A673 (cell line): ENCODE data around the gene ADPRS. TPM values are rescaled to one million over a fixed set of nuclear protein-coding genes. Genes with fewer than 3 reads are reported as not detected.

ENCODE experiments used
- BruUV-seq: library from RNA; stranded (reverse); fragments of 400-500 nt; replicated peaks from 2 replicates; lab custom pipeline; 2021; lab: Mats Ljungman, UMichigan
- CTCF ChIA-PET: fragments of 300-600 bp; sonication (Branson Sonifier 250); formaldehyde crosslinking; loops from one replicate; lab custom pipeline; 2022; ENCODE audit warnings: antibody characterized with exemption; lab: Charles Lee
- POLR2A ChIA-PET: fragments of 300-600 bp; sonication (Branson Sonifier 250); formaldehyde crosslinking; loops from one replicate; lab custom pipeline; 2022; ENCODE audit warnings: antibody characterized with exemption; ENCODE audit not compliant: low non-redundant PET; lab: Charles Lee
- DNase-seq: peaks from one replicate; pipeline ENCODE4 v3.0.0-alpha.2; 2015; ENCODE audit warnings: low spot score
- H3K27ac ChIP-seq: fragments of 200-600 bp; sonication (generic); 2 replicates; pipeline ENCODE4 v1.5.1; 2016; ENCODE audit warnings: mixed run types, low read depth, mild to moderate bottlenecking, mixed read lengths, antibody characterized with exemption, low read length; ENCODE audit not compliant: poor library complexity, severe bottlenecking
- H3K27me3 ChIP-seq: fragments of 200-600 bp; sonication (generic); replicated peaks from 2 replicates; pipeline ENCODE4 v1.6.1; 2017; ENCODE audit warnings: mixed run types, low read depth, mild to moderate bottlenecking, mixed read lengths, antibody characterized with exemption, low read length; ENCODE audit not compliant: insufficient read depth, poor library complexity
- H3K36me3 ChIP-seq: fragments of 200-600 bp; sonication (generic); 2 replicates; pipeline ENCODE4 v1.6.1; 2016; ENCODE audit warnings: mixed run types, mild to moderate bottlenecking, mixed read lengths, antibody characterized with exemption, low read length; ENCODE audit not compliant: insufficient read depth, poor library complexity, severe bottlenecking
- H3K4me1 ChIP-seq: fragments of 200-600 bp; sonication (generic); 2 replicates; pipeline ENCODE4 v1.6.1; 2017; ENCODE audit warnings: mixed run types, mild to moderate bottlenecking, mixed read lengths, antibody characterized with exemption, low read length; ENCODE audit not compliant: insufficient read depth, poor library complexity, severe bottlenecking
- H3K4me3 ChIP-seq: fragments of 200-600 bp; sonication (generic); 2 replicates; pipeline ENCODE4 v1.5.1; 2016; ENCODE audit warnings: low read depth, mixed run types, mild to moderate bottlenecking, mixed read lengths, low read length; ENCODE audit not compliant: poor library complexity, severe bottlenecking
- H3K9me3 ChIP-seq: fragments of 200-600 bp; sonication (generic); 2 replicates; pipeline ENCODE4 v1.6.1; 2016; ENCODE audit warnings: mixed run types, low read depth, mild to moderate bottlenecking, mixed read lengths, antibody characterized with exemption, low read length; ENCODE audit not compliant: poor library complexity, severe bottlenecking
- EZH2 ChIP-seq: fragments of 200-600 bp; sonication (generic); IDR thresholded peaks from 2 replicates; pipeline ENCODE4 v1.6.1; 2017; ENCODE audit warnings: borderline replicate concordance, low read depth, mild to moderate bottlenecking, mixed read lengths, antibody characterized with exemption, low read length; ENCODE audit not compliant: poor library complexity, severe bottlenecking
- intact Hi-C: fragments of 100-400 bp; cut with micrococcal nuclease; formaldehyde crosslinking; loops from one replicate; pipeline ENCODE4 v1.10.0; 2022; ENCODE audit not compliant: unreplicated experiment
- total RNA-seq: library from RNA; stranded (reverse); gene quantifications from 2 replicates; pipeline ENCODE4 v1.2.3, GENCODE V29; 2021
- TF ChIP-seq, protein P1 (sequence below): fragments of 300-800, 200-600 bp; sonication (generic); conservative IDR thresholded peaks from 2 replicates; pipeline ENCODE4 v1.5.1; 2017; ENCODE audit warnings: low read depth, mild to moderate bottlenecking, antibody characterized with exemption, low read length, moderate library complexity, mixed read lengths

The ADPRS gene
- total RNA-seq, 1 experiment from 2014 or later, result 34.2 TPM

DNA sequence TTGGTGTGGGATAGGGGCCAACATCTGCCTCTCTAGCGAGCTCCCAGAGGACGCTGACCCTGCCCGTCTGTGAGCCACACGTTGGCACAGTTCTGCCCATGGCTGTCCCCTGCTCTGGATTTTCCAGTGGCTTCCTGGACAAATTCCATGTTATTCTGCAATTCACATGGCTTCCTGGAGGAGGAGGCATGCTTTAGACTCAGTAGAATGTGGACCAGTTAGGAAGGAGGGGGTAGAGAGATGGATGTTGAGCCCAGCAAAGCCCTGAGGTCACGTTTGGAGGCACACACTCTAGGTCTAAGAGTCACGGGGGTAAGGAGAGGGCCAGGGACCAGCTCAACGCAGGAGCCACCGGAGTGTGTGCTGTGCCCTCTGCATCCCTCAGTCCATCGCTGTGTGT is 24.1 kb downstream of the ADPRS start:
- no peak for DNase-seq
- H3K27me3 ChIP-seq, result no peaks in the 10 kb centered on the region
- no peaks in the 10 kb centered on the region for H3K4me1 ChIP-seq
- CTCF ChIA-PET, result no interaction called here
- intact Hi-C loops, result no loop called here
- H3K27ac ChIP-seq, result no peak overlapping the region
- POLR2A ChIA-PET, result no interaction called here
- H3K9me3 ChIP-seq, result no peaks in the 10 kb centered on the region
- H3K4me3 ChIP-seq, result no peak overlapping the region
- TF ChIP-seq, protein P1, sequence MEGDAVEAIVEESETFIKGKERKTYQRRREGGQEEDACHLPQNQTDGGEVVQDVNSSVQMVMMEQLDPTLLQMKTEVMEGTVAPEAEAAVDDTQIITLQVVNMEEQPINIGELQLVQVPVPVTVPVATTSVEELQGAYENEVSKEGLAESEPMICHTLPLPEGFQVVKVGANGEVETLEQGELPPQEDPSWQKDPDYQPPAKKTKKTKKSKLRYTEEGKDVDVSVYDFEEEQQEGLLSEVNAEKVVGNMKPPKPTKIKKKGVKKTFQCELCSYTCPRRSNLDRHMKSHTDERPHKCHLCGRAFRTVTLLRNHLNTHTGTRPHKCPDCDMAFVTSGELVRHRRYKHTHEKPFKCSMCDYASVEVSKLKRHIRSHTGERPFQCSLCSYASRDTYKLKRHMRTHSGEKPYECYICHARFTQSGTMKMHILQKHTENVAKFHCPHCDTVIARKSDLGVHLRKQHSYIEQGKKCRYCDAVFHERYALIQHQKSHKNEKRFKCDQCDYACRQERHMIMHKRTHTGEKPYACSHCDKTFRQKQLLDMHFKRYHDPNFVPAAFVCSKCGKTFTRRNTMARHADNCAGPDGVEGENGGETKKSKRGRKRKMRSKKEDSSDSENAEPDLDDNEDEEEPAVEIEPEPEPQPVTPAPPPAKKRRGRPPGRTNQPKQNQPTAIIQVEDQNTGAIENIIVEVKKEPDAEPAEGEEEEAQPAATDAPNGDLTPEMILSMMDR, result no peak
- no peak for TF ChIP-seq EZH2
- no TSS peak for BruUV-seq
- no peaks in the 10 kb centered on the region for H3K36me3 ChIP-seq

DNA sequence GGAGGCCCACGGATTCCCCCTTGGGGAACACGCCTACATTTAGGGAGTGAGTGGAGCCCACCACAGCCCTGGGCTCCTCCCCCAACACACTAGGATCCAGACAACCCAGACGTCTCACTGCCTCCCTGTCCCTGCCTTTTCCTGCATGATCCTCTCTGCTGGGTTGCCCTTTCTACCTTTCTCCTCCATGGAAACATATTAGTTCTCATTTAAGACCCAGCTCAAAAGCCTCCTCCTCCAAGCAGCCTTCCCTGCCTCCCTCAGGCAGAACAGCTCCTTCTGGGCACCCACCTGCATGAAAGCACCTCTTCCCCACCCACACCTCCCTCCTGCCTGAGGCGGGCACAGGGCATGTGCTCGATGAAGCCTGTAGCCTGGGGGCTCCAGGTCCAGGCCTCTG is 25.7 kb downstream of the ADPRS start:
- H3K4me1 ChIP-seq, result no peaks in the 10 kb centered on the region
- H3K4me3 ChIP-seq, result no peak overlapping the region
- BruUV-seq, result no TSS peak
- ChIA-PET CTCF (no interaction called here), POLR2A (no interaction called here)
- no peak overlapping the region for H3K27ac ChIP-seq
- H3K36me3 ChIP-seq, result no peaks in the 10 kb centered on the region
- H3K27me3 ChIP-seq, result no peaks in the 10 kb centered on the region
- no peak for DNase-seq
- TF ChIP-seq, protein P1, result no peak
- TF ChIP-seq EZH2, result no peak
- intact Hi-C loops, result no loop called here
- H3K9me3 ChIP-seq, result no peaks in the 10 kb centered on the region

DNA sequence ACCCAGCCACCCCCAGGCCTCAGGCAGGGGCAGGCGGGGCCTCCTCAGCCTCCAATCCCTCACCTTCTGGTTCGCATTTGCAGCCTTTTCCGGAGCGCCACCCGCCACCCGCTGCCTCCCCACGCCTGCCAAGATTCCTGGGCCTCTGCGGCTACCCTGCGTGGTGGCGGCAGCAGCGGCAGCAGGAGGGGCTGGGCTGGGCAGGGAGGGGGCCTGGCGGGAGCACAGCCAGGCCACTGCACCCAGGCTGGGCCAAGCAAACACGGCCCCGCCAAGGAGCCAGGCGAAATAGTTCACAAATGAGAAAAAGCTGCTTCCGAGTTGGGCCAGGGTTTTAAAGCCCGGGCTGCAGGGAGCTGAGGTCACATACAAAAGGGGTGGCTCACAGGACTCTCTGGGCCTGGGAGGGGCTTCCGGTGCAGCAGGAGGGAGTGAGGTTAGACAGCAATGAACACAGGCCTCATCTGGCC is 26.5 kb downstream of the ADPRS start:
- Histone ChIP-seq H3K27me3 (no peaks in the 10 kb centered on the region), H3K27ac (no peak overlapping the region), H3K4me3 (no peak overlapping the region), H3K9me3 (no peaks in the 10 kb centered on the region), H3K36me3 (no peaks in the 10 kb centered on the region), H3K4me1 (no peaks in the 10 kb centered on the region)
- intact Hi-C loops, result no loop called here
- no TSS peak for BruUV-seq
- TF ChIP-seq EZH2, result no peak
- TF ChIP-seq, protein P1, result no peak
- ChIA-PET POLR2A (no interaction called here), CTCF (interaction anchor here (1.1 kb wide), 1 partner anchor 20 kb away, joined by 4 read pairs; no protein-coding TSS in a partner anchor)
- no peak for DNase-seq
